Body of pancreas (tissue), 4 donors: Measurements from ENCODE around the gene COL3A1. TPM values are rescaled to one million over a fixed set of nuclear protein-coding genes. Genes with fewer than 3 reads are reported as not detected.

Experiments used
- ATAC-seq: fragments of 150-250 bp; one replicate; pipeline ENCODE4 v1.9.1; 2016
- DNase-seq, 4 donors: peaks; one replicate each; pipeline ENCODE4 v3.0.0-alpha.2; 2019
- H3K27ac ChIP-seq, 4 donors: fragments of 200-600 bp; sonication (generic); 1 replicate in 3 of 4; 2 replicates in 1 of 4; pipeline versions ENCODE4 v1.5.1 to v1.6.1; 2016 to 2019; ENCODE audit warnings: mild to moderate bottlenecking in 1 of 4, mixed read lengths in 1 of 4, moderate library complexity in 1 of 4
- H3K27me3 ChIP-seq, 2 donors: fragments of 200-600 bp; sonication (generic); one replicate each; pipeline ENCODE4 v1.6.0; 2016; ENCODE audit warnings: mild to moderate bottlenecking in 1 of 2
- H3K36me3 ChIP-seq, 2 donors: fragments of 200-600 bp; sonication (generic); replicated peaks in 1 of 2; 2 replicates each; pipeline ENCODE4 v1.5.1; 2016; ENCODE audit warnings: low read depth in 2 of 2; ENCODE audit not compliant: insufficient read depth in 1 of 2
- H3K4me1 ChIP-seq: fragments of 200-600 bp; sonication (generic); one replicate; pipeline ENCODE4 v1.6.0; 2016
- H3K4me3 ChIP-seq, 2 donors: fragments of 200-600 bp; sonication (generic); 1 replicate in 1 of 2; 2 replicates in 1 of 2; pipeline ENCODE4 v1.5.1; 2016 to 2019
- H3K9me3 ChIP-seq, 3 donors: fragments of 200-600 bp; sonication (generic); 1 replicate in 2 of 3; 2 replicates in 1 of 3; pipeline ENCODE4 v1.5.1; 2016
- CTCF ChIP-seq, 7 experiments: fragments of 450-650 bp in 4 of 7; fragments of 200-600 bp in 3 of 7; sonication (generic) in 3 of 7; IDR thresholded peaks; one replicate each; pipeline ENCODE4 v1.5.1; 2016 to 2019; ENCODE audit warnings: antibody characterized with exemption in 7 of 7
- POLR2A ChIP-seq, 3 donors: fragments of 450-650 bp; IDR thresholded peaks; one replicate each; pipeline ENCODE4 v1.6.1; 2016; ENCODE audit warnings: antibody characterized with exemption in 3 of 3, mild to moderate bottlenecking in 2 of 3
- WGBS, 2 donors: methylation state at CpG; one replicate each; pipeline ENCODE4 v1.1.5; 2017; 5-methylcytosine and 5-hydroxymethylcytosine counted together
- intact Hi-C: fragments of 100-400 bp; cut with DNase I; formaldehyde crosslinking; loops from one replicate; pipeline ENCODE4 v1.15.1; 2023
- total RNA-seq, 2 donors: library from RNA; depleted of rRNA; stranded (reverse); fragments of >200 nt; gene quantifications; one replicate each; pipeline ENCODE4 v1.1.0, GENCODE V29; 2016

Gene COL3A1
- total RNA-seq, 2 donors from 2014 or later = 54.7 to 77.5 TPM

GRCh38 chr2:189024901-189025618 lies 50.9 kb downstream of the COL3A1 start:
- DNase-seq (no peak), ATAC-seq (no peak)
- Histone ChIP-seq H3K27me3 (no peaks in the 10 kb centered on the region), H3K4me1 (no peaks in the 10 kb centered on the region), H3K4me3 (no peak overlapping the region), H3K36me3 (no peaks in the 10 kb centered on the region), H3K9me3 (no peaks in the 10 kb centered on the region), H3K27ac (no peak overlapping the region)
- 30 to 50% methylated on average over 3 of the region's 3 CpGs for WGBS, 2 donors
- no peak for TF ChIP-seq POLR2A (IDR thresholded peaks at IDR 0.05)
- no peak for TF ChIP-seq CTCF (IDR thresholded peaks at IDR 0.05)
- intact Hi-C loops = no loop called here

GRCh38 chr2:189037518-189037917 lies 63.3 kb downstream of the COL3A1 start:
- intact Hi-C loops = no loop called here

GRCh38 chr2:189045836-189046235 lies 71.7 kb downstream of the COL3A1 start:
- no peak overlapping the region for H3K4me3 ChIP-seq
- no peaks in the 10 kb centered on the region for H3K36me3 ChIP-seq
- H3K27me3 ChIP-seq = no peaks in the 10 kb centered on the region
- peaks cover 6% of the 10 kb centered on the region for H3K4me1 ChIP-seq
- no peak for DNase-seq
- TF ChIP-seq POLR2A (IDR thresholded peaks at IDR 0.05) (no peak), CTCF (IDR thresholded peaks at IDR 0.05) (no peak)
- ATAC-seq = no peak
- H3K9me3 ChIP-seq = no peaks in the 10 kb centered on the region
- 91 to 94% methylated on average over 3 of the region's 3 CpGs for WGBS, 2 donors
- intact Hi-C loops = no loop called here
- no peak overlapping the region for H3K27ac ChIP-seq

More at GRCh38 chr2:189037518-189037917, 63.3 kb downstream of the COL3A1 start:
- Histone ChIP-seq H3K27ac (no peak overlapping the region), H3K4me1 (no peaks in the 10 kb centered on the region), H3K27me3 (no peaks in the 10 kb centered on the region), H3K9me3 (no peaks in the 10 kb centered on the region), H3K4me3 (no peak overlapping the region), H3K36me3 (no peaks in the 10 kb centered on the region)
- WGBS, 2 donors = 87 to 90% methylated on average over 1 of the region's 1 CpG
- ATAC-seq (no peak), DNase-seq (no peak)
- TF ChIP-seq POLR2A (IDR thresholded peaks at IDR 0.05) (no peak), CTCF (IDR thresholded peaks at IDR 0.05) (no peak)

GRCh38 chr2:189046320-189046719 lies 72.1 kb downstream of the COL3A1 start:
- H3K9me3 ChIP-seq = no peaks in the 10 kb centered on the region
- H3K27me3 ChIP-seq = no peaks in the 10 kb centered on the region
- no peak overlapping the region for H3K4me3 ChIP-seq
- DNase-seq (no peak), ATAC-seq (no peak)
- TF ChIP-seq POLR2A (IDR thresholded peaks at IDR 0.05) (no peak), CTCF (IDR thresholded peaks at IDR 0.05) (no peak)
- no peaks in the 10 kb centered on the region for H3K36me3 ChIP-seq
- H3K27ac ChIP-seq = no peak overlapping the region
- 77% methylated on average over 2 of the region's 2 CpGs for WGBS, 2 donors
- intact Hi-C loops = no loop called here
- peaks cover 6% of the 10 kb centered on the region for H3K4me1 ChIP-seq
